ENCODE results near the gene TARS1. TPM values are rescaled to one million over a fixed set of nuclear protein-coding genes. Genes with fewer than 3 reads are reported as not detected.

Gene TARS1
- 100 to 1,000 TPM in 3 of 5 donors, 10 to 100 TPM in 2; 25.5 to 158 (median 112) TPM for total RNA-seq
- 10 to 100 TPM; 67.9 to 96.4 (median 68.6) TPM for polyA plus RNA-seq
- long read RNA-seq, donor 1, full-length matches to known transcripts = 3 of 3 reads
- long read RNA-seq, donor 1, partial matches to known transcripts = 0 of 3 reads
- long read RNA-seq, donor 1, other reads (novel, unspliced or antisense) = 0 of 3 reads
- long read RNA-seq, donor 2, full-length matches to known transcripts = 10 of 10 reads
- long read RNA-seq, donor 2, partial matches to known transcripts = 0 of 10 reads
- long read RNA-seq, donor 2, other reads (novel, unspliced or antisense) = 0 of 10 reads
- long read RNA-seq, donor 3, full-length matches to known transcripts = 9 of 9 reads
- long read RNA-seq, donor 3, partial matches to known transcripts = 0 of 9 reads
- long read RNA-seq, donor 3, other reads (novel, unspliced or antisense) = 0 of 9 reads
- long read RNA-seq, donor 4, full-length matches to known transcripts = 4 of 4 reads
- long read RNA-seq, donor 4, partial matches to known transcripts = 0 of 4 reads
- long read RNA-seq, donor 4, other reads (novel, unspliced or antisense) = 0 of 4 reads
- long read RNA-seq, donor 5, full-length matches to known transcripts = 7 of 7 reads
- long read RNA-seq, donor 5, partial matches to known transcripts = 0 of 7 reads
- long read RNA-seq, donor 5, other reads (novel, unspliced or antisense) = 0 of 7 reads
- long read RNA-seq, donor 6, full-length matches to known transcripts = 17 of 17 reads
- long read RNA-seq, donor 6, partial matches to known transcripts = 0 of 17 reads
- long read RNA-seq, donor 6, other reads (novel, unspliced or antisense) = 0 of 17 reads
- long read RNA-seq, donor 7, full-length matches to known transcripts = 13 of 25 reads
- long read RNA-seq, donor 7, partial matches to known transcripts = 12 of 25 reads
- long read RNA-seq, donor 7, other reads (novel, unspliced or antisense) = 0 of 25 reads
- long read RNA-seq, donor 8, full-length matches to known transcripts = 11 of 11 reads
- long read RNA-seq, donor 8, partial matches to known transcripts = 0 of 11 reads
- long read RNA-seq, donor 8, other reads (novel, unspliced or antisense) = 0 of 11 reads
- long read RNA-seq, donor 9, full-length matches to known transcripts = 8 of 15 reads
- long read RNA-seq, donor 9, partial matches to known transcripts = 7 of 15 reads
- long read RNA-seq, donor 9, other reads (novel, unspliced or antisense) = 0 of 15 reads
- long read RNA-seq, donor 10, full-length matches to known transcripts = 7 of 7 reads
- long read RNA-seq, donor 10, partial matches to known transcripts = 0 of 7 reads
- long read RNA-seq, donor 10, other reads (novel, unspliced or antisense) = 0 of 7 reads

DNA sequence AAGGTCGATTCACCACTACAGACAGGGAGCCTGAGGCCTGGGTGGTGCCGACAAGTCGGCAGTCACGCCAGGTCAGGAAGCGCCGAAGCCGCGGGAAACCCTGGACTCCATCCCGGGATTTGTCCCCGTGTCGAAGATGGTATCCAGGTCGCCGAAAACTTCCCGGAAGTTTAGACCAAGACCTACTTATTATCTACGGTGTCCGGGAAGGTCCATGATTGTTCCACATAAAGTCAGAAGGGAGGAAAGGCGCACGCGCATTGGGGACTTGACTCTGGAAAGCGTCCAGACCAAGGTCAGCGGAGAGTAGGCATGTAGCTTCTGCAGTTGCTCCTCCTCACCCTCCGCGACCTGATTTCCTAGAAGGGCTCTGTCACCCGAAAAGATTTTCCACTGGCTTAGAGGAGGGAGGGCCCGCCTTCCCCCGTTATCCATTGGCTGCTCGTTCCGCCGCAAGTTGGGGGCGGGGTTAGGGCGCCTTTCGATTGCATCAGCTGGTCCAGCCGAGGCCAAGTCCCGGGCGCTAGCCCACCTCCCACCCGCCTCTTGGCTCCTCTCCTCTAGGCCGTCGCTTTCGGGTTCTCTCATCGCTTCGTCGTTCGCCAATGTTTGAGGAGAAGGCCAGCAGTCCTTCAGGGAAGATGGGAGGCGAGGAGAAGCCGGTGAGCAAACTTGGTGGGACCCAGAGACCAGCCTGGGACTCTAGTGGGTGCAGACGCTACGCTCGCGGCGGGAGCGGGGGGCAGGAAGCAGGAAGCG, at the start of gene TARS1:
Gene TARS1 (plus strand): TSS at position 484 of the 759 bp plus-strand sequence. CDS start 122 bp downstream, at position 606.
- no peaks in the 10 kb centered on the region for H3K27me3 ChIP-seq
- DNase-seq = peak; percentile 96 to 100
- H3K4me1 ChIP-seq = peaks cover 27 to 62% (median 46%) of the 10 kb centered on the region in 4 donors
- peak within 1 kb of the TSS; percentile 73 to 86 (median 78) for H3K4me3 ChIP-seq
- peaks cover under 1 to 11% (median 7%) of the 10 kb centered on the region in 4 donors for H3K36me3 ChIP-seq
- no peaks in the 10 kb centered on the region for H3K9me3 ChIP-seq
- intact Hi-C loops (cut with DNase I; ENCODE audit: low total_unique reads) = no loop called here
- TF ChIP-seq POLR2AphosphoS5 (IDR thresholded peaks at IDR 0.05) (peak; percentile 87 to 98 (median 94)), POLR2A (IDR thresholded peaks at IDR 0.05) (peak in 2 of 4 donors; percentile 51 to 58), EP300 (IDR thresholded peaks at IDR 0.05) (peak; percentile 13)
- TF ChIP-seq, protein P1, sequence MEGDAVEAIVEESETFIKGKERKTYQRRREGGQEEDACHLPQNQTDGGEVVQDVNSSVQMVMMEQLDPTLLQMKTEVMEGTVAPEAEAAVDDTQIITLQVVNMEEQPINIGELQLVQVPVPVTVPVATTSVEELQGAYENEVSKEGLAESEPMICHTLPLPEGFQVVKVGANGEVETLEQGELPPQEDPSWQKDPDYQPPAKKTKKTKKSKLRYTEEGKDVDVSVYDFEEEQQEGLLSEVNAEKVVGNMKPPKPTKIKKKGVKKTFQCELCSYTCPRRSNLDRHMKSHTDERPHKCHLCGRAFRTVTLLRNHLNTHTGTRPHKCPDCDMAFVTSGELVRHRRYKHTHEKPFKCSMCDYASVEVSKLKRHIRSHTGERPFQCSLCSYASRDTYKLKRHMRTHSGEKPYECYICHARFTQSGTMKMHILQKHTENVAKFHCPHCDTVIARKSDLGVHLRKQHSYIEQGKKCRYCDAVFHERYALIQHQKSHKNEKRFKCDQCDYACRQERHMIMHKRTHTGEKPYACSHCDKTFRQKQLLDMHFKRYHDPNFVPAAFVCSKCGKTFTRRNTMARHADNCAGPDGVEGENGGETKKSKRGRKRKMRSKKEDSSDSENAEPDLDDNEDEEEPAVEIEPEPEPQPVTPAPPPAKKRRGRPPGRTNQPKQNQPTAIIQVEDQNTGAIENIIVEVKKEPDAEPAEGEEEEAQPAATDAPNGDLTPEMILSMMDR (IDR thresholded peaks at IDR 0.05) = no peak
- peak within 1 kb of the TSS; percentile 82 to 96 (median 95) for H3K27ac ChIP-seq
- 0 to 1% (median 0%) methylated on average over 31 to 52 of the region's 52 CpGs for WGBS, 5 donors

DNA sequence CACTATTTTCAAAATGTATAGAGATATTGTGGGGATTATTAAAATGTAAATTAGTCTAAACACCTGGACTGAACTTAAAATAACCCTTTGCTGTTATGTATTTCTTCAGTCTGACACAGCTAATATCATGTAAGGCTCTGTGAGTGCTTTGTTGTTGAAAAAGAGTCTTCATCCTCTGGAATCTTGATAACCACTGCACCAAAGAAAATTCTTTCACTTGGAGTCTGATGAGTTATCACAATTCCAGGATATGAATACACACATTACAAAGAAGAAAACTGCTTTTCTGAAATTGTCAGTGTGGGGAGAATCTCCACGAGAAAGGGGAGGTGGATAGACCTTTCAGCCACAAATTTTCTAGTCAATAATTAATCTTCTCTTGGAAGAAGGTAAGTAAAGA, 42.3 kb upstream of the TARS1 start:
- no peaks in the 10 kb centered on the region for H3K4me1 ChIP-seq
- no peaks in the 10 kb centered on the region for H3K9me3 ChIP-seq
- 60 to 75% (median 72%) methylated on average over 1 of the region's 1 CpG for WGBS, 5 donors
- no peak for TF ChIP-seq POLR2A (IDR thresholded peaks at IDR 0.05)
- no peak for TF ChIP-seq POLR2AphosphoS5 (IDR thresholded peaks at IDR 0.05)
- no peak for DNase-seq
- no peaks in the 10 kb centered on the region for H3K27me3 ChIP-seq
- no peak overlapping the region for H3K4me3 ChIP-seq
- H3K36me3 ChIP-seq = no peaks in the 10 kb centered on the region
- H3K27ac ChIP-seq = no peak overlapping the region
- intact Hi-C loops (cut with DNase I; ENCODE audit: low total_unique reads) = no loop called here

DNA sequence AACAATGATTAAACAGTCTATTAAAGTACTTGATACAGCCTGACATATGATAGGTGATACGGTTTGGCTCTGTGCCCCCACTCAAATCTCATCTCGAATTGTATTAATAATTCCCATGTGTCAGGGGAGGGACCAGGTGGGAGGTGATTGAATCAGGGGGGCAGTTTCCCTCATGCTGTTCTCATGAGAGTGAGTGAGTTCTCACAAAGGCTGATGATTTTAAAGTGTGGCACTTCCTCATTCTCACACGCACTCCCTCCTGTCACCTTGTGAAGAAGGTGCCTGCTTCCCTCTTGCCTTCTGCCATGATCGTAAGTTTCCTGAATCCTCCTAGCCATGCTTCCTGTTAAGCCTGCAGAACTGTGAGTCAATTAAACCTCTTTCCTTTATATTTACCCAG, 40.1 kb upstream of the TARS1 start:
- no peak for DNase-seq
- Histone ChIP-seq H3K27me3 (no peaks in the 10 kb centered on the region), H3K4me3 (no peak overlapping the region), H3K36me3 (no peaks in the 10 kb centered on the region), H3K4me1 (no peaks in the 10 kb centered on the region), H3K27ac (no peak overlapping the region), H3K9me3 (no peaks in the 10 kb centered on the region)
- TF ChIP-seq, protein P1 (IDR thresholded peaks at IDR 0.05) = no peak
- TF ChIP-seq POLR2AphosphoS5 (IDR thresholded peaks at IDR 0.05) (no peak), EP300 (IDR thresholded peaks at IDR 0.05) (no peak), POLR2A (IDR thresholded peaks at IDR 0.05) (no peak)
- intact Hi-C loops (cut with DNase I; ENCODE audit: low total_unique reads) = no loop called here
- WGBS, 5 donors = 40 to 57% (median 50%) methylated on average over 4 of the region's 4 CpGs

All from stomach (tissue), 19 donors.